ENCODE measurements around the gene ABI3BP.
"Not testable (repeated sequence)": the region's sequence is repeated elsewhere in the genome, so short reads cannot be mapped to it uniquely, and the experiment has no call there.

Gene ABI3BP, protein sequence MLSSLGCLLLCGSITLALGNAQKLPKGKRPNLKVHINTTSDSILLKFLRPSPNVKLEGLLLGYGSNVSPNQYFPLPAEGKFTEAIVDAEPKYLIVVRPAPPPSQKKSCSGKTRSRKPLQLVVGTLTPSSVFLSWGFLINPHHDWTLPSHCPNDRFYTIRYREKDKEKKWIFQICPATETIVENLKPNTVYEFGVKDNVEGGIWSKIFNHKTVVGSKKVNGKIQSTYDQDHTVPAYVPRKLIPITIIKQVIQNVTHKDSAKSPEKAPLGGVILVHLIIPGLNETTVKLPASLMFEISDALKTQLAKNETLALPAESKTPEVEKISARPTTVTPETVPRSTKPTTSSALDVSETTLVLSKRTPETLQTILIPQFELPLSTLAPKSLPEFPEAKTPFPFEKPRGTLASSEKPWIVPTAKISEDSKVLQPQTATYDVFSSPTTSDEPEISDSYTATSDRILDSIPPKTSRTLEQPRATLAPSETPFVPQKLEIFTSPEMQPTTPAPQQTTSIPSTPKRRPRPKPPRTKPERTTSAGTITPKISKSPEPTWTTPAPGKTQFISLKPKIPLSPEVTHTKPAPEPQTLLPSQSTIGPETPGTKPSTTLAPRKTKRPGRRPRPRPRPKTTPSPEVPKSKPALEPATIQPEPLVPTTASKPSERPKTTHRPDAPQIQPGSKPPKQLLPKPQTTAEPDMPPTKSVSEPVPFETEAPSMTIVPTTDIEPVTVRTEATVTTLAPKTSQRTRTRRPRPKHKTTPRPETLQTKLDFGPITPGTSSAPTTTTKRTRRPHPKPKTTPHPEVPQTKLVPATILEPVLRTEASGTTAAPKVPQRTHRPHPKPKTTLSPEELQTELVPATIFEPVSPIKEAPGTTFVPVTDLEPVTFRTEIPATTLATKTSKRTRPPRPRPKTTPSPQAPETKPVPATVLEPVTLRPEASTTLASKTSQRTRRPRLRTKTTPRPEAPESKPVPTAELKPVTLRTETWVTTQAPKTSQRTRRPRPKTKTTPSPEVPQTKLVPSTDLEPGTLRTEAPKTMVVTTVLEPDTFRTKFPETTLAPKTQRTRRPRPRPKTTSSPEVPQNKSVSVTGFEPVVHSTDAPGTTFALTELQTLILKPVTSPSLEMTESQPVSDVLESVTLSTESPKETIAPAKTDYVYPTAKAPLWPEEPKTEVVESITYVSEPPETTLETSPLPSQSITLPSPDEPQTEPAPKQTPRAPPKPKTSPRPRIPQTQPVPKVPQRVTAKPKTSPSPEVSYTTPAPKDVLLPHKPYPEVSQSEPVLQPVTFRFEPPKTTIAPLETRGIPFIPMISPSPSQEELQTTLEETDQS (N-terminal part only)

DNA sequence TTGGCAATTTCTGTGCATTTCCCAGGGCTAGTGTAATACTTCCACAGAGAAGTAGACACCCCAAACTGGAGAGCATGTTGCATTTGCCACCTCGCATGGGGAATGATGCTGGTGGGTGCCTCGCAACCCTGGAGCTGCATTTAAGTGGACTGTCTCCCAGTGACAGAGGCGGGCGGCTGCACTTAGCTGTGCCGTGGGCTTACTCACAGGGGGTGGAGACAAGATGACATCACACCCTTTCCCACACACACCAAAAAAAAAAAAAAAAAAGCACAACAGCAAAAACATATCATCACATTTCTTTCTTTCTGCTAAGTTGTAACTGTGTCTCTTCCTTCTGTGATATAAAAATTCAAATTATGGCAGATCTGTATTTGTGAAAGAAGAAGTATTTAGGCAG lies at the start of gene ABI3BP:
TSS of gene ABI3BP (minus strand) at position 113 of the 400 bp plus-strand sequence. CDS start at position 76, 37 bp downstream.
- no peak for DNase-seq (ENCODE audit: low read depth in 1 of 2, low spot score in 1 of 2)

- no peak for DNase-seq (ENCODE audit: low read depth in 1 of 2, low spot score in 1 of 2)
Measured at GRCh38 chr3:101039285-101039684, 46.1 kb upstream of the ABI3BP start.

DNA sequence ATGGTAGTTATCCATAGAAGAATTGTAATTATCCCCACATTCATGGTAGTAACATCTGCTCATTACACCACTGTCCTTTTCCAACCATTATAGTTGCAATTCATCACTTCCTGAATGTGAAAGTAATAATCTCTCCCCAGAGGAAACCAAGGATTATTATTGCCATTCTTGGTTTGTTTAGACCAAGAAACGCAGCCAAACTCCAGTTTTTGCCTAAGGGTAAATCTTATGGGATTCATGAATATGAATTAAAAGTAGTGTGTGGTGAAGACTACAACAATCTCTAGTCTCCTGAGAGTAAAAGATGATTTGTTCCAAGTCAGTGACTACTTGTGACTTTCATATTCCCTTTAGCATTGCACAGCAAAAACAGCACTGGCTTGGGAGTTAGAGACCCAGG lies 45.7 kb upstream of the ABI3BP start:
- DNase-seq (ENCODE audit: low read depth in 1 of 2, low spot score in 1 of 2) = no peak

DNA sequence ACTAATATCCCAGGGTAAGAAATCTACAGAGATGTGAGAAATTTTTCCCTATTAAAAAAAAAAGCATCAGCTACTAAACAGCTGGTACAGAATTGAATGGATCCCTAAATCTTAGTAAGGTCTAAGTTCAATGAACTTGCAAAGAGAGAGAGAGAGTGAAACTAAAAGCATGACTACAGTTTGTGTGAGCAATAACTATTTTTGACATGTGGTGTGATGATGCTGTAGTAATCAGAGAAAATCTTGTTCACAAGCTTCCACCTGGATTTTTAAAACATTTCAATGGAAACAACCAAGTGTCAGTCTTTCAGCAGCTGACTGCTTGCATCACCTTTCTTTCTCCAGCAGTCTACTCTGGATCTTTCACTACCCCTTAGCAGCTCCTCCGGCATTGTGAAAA lies 45.2 kb upstream of the ABI3BP start:
- no peak for DNase-seq (ENCODE audit: low read depth in 1 of 2, low spot score in 1 of 2)

DNA sequence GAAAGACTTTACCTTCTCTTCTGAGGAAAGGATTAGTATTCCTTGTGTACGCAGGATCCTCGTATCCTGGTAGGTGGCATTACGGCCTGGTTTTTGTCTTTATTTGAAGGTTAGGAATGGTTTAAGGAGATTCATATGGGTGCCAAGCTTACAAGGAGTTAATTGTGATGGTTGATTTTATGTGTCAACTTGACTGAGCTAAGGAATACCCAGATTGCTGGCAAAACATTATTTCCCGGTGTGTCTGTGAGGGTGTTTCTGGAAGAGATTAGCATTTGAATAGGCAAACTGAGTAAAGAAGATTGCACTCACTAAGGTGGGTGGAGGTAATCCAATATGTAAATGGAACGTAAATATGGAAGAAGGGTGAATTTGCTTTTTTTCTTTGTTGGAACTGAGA lies 44.4 kb upstream of the ABI3BP start:
- no peak for DNase-seq (ENCODE audit: low read depth in 1 of 2, low spot score in 1 of 2)

- DNase-seq (ENCODE audit: low read depth in 1 of 2, low spot score in 1 of 2) = no peak
Measured at GRCh38 chr3:101036676-101037075, 43.5 kb upstream of the ABI3BP start.

- DNase-seq (ENCODE audit: low read depth in 1 of 2, low spot score in 1 of 2) = no peak
Measured at GRCh38 chr3:101036213-101036618, 43.0 kb upstream of the ABI3BP start.

DNA sequence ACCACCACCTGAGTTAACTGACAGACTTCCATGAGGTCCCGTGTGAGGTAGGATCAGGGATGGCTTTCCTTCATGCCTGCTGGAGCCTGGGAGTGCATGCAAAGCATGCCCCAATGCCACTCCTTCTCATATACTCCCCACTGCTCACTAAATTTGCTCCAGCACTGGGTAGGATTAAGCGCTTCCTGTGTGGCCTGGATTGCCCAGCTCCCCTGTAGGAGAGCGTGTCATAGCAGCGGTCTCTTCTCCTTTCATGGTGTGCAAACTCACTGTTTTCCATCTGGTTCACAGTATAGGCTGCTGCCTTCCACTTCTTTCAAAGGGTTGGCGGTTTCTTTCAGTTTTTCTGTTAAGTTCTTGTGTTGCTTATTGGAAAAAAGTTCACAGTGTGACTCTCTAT lies 34.1 kb upstream of the ABI3BP start:
- DNase-seq (ENCODE audit: low read depth in 1 of 2, low spot score in 1 of 2) = no peak

GRCh38 chr3:101026881-101027280 lies 33.7 kb upstream of the ABI3BP start:
- DNase-seq (ENCODE audit: low read depth in 1 of 2, low spot score in 1 of 2) = no peak

GRCh38 chr3:101026244-101026643 lies 33.0 kb upstream of the ABI3BP start:
- DNase-seq (ENCODE audit: low read depth in 1 of 2, low spot score in 1 of 2) = no peak

DNA sequence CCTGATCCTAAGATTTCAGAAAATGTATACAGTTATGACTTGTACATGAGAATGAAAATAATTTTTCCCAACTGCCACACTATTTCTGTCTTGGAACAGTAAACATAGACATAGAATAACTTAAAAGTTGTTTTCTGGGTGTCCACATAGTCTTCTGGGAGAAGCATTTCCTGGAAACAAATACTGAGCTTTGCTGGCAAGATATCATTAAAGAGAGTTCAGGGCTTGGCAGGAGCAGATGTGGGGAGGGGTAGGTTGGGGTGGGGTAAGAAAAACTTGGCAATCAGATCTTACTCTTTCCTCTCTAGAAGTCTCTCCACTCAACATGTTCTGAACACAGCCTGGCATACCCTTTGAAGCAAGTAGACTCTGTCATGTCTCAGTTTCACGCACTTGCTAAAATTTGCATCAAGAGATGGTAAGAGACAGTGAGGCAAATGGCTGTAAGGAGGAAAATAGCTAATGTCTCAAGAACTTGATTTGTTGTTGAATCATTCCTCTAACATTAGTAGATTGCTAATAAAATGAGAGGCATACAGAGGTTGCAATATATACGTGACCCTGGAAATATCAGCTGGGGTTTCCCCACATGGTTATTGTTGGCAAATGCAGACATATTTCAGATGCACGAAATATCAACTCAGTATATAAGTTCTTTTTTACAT lies 27.3 kb upstream of the ABI3BP start:
- DNase-seq (ENCODE audit: low read depth in 1 of 2, low spot score in 1 of 2) = no peak

- no peak for DNase-seq (ENCODE audit: low read depth in 1 of 2, low spot score in 1 of 2)
Measured at GRCh38 chr3:101017017-101017416, 23.8 kb upstream of the ABI3BP start.

- not testable (repeated sequence) for DNase-seq (ENCODE audit: low read depth in 1 of 2, low spot score in 1 of 2)
Measured at GRCh38 chr3:101012312-101012711, 19.1 kb upstream of the ABI3BP start.

DNA sequence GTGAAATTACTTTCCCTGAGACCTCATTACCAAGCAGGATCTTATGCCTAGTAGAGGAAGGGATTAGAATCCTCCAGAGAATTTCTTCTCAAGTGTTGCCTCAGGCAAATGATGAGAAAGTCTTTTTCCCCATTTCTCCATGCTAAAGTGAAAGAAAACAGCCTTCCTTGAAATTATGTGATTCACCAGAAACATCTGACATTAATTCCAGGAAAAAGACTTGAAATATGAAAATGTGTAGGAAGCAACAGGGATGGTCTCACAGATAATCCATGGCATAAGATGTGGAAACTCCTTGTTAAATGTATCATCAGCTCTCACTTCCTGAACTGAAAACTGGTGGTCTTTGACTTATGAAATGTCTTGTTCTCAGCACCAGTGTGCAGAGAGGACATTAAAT lies 17.9 kb upstream of the ABI3BP start:
- no peak for DNase-seq (ENCODE audit: low read depth in 1 of 2, low spot score in 1 of 2)

- DNase-seq (ENCODE audit: low read depth in 1 of 2, low spot score in 1 of 2) = no peak
Measured at GRCh38 chr3:101010296-101010695, 17.1 kb upstream of the ABI3BP start.

DNA sequence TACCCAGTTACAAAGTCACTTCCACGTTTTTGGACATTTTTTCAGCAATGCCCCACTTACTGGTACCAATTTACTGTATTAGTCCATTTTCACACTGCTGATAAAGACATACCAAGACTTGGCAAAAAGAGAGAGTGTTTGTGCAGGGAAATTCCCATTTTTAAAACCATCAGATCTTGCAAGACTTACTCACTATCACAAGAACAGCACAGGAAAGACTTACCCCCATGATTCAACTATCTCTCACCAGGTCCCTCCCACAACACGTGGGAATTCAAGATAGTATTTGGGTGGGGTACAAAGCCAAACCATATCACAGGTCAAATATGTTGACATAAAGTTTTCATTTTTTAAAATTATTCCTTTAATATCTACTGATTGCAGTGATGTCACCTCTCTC lies 16.2 kb upstream of the ABI3BP start:
- DNase-seq (ENCODE audit: low read depth in 1 of 2, low spot score in 1 of 2) = no peak

GRCh38 chr3:100999160-100999559 lies 5.9 kb upstream of the ABI3BP start:
- DNase-seq (ENCODE audit: low read depth in 1 of 2, low spot score in 1 of 2) = no peak

DNA sequence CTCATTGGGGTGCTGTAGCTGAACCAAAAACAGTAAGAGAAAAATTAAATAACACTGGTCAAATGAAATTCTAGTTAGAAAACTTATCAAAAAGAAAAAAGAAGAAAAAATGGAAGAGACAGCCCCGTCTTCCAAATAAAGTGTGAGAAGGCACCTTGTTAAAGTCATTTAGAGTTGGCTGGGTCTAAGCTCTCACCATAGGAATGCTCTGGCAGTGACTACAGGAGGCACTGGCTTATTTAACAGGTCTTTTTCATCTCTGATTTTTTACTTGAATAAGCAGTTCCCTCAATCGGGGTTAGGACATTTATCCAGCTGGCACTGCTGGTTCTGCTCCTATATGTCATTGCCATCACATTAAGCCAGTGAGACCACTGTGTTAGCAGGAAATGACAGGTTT lies 1.6 kb upstream of the ABI3BP start:
- DNase-seq (ENCODE audit: low read depth in 1 of 2, low spot score in 1 of 2) = no peak

- DNase-seq (ENCODE audit: low read depth in 1 of 2, low spot score in 1 of 2) = no peak
Measured at GRCh38 chr3:100994187-100994586, 966 bp upstream of the ABI3BP start.

DNA sequence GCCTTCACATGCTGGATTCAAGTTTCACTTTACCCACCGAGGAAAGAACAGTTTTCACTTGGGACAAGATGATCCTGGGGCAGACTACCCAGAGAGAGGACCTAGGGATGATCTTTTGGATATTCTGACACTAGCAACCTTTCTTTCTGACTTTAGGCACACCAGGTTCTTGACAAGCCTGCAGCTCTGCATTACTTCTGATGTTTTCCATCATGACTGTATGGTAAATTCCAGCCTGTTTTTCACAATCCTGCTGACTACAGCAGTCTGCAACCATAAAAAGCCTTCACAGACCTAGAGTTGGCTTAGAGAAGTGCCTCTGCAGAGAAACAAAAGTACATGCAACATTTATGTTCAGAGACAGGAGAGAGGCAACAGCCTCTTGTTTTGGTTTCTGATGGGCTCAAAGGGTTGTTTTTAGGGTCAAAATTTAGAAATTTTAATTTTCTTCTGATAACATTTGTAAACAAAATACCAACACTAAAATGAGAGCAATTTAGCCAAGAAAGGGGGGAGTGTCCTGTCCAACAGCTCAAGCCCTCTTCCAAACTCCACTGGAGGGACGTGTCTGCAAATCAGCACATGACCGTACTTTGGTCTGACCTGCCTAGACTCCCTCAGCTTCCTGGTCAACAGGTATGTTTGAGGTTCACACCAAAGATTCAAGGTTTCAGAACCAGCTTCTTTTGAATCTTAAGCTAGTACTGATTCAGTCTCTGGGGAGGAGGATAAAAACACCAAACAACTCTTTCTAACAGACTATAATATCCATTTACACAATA lies 799 bp downstream of the ABI3BP start:
- no peak for DNase-seq (ENCODE audit: low read depth in 1 of 2, low spot score in 1 of 2)
